Liver (tissue), 9 donors: ENCODE measurements around the gene PPP1R12C. TPM values are rescaled to one million over a fixed set of nuclear protein-coding genes. Genes with fewer than 3 reads are reported as not detected.

Source experiments
- DNase-seq: peaks from one replicate; pipeline ENCODE4 v3.0.0-alpha.2; 2017; ENCODE audit warnings: low spot score
- H3K27ac ChIP-seq, 2 donors: one replicate each; pipeline ENCODE4 v1.7.0; 2013; ENCODE audit warnings: inconsistent platforms in 2 of 2, low read length in 2 of 2, control low read depth in 1 of 2, low read depth in 1 of 2, mild to moderate bottlenecking in 1 of 2
- H3K27me3 ChIP-seq, 4 donors: one replicate each; pipeline versions ENCODE4 v1.6.1 to v1.7.0; 2013; ENCODE audit warnings: low read length in 3 of 4, inconsistent platforms in 1 of 4, mild to moderate bottlenecking in 1 of 4, moderate library complexity in 1 of 4; ENCODE audit not compliant: control insufficient read depth in 4 of 4, insufficient read depth in 4 of 4
- H3K36me3 ChIP-seq, 4 donors: one replicate each; pipeline versions ENCODE4 v1.6.1 to v1.7.0; 2013; ENCODE audit warnings: low read length in 3 of 4, mild to moderate bottlenecking in 3 of 4, low read depth in 1 of 4, moderate library complexity in 1 of 4; ENCODE audit not compliant: control insufficient read depth in 4 of 4, insufficient read depth in 3 of 4
- H3K4me1 ChIP-seq, 4 donors: one replicate each; pipeline versions ENCODE4 v1.6.1 to v1.7.0; 2013; ENCODE audit warnings: low read length in 3 of 4, mild to moderate bottlenecking in 3 of 4, moderate library complexity in 1 of 4; ENCODE audit not compliant: control insufficient read depth in 4 of 4, insufficient read depth in 4 of 4
- H3K4me3 ChIP-seq, 3 donors: one replicate each; pipeline versions ENCODE4 v1.6.1 to v1.7.0; 2013; ENCODE audit warnings: low read length in 3 of 3, control low read depth in 1 of 3, low read depth in 1 of 3, mild to moderate bottlenecking in 1 of 3
- H3K9ac ChIP-seq, 2 donors: one replicate each; pipeline ENCODE4 v1.7.0; 2013; ENCODE audit warnings: low read length in 2 of 2, mild to moderate bottlenecking in 2 of 2, moderate library complexity in 2 of 2, control low read depth in 1 of 2, low read depth in 1 of 2
- H3K9me3 ChIP-seq, 4 donors: one replicate each; pipeline versions ENCODE4 v1.6.1 to v1.7.0; 2013; ENCODE audit warnings: low read length in 3 of 4; ENCODE audit not compliant: control insufficient read depth in 4 of 4
- GABPA ChIP-seq, 2 donors: IDR thresholded peaks in 1 of 2; conservative IDR thresholded peaks in 1 of 2; 2 replicates each; pipeline ENCODE4 v1.6.1; 2016; ENCODE audit warnings: antibody characterized with exemption in 2 of 2, mild to moderate bottlenecking in 1 of 2, moderate library complexity in 1 of 2
- JUND ChIP-seq, 2 donors: IDR thresholded peaks; 2 replicates each; pipeline ENCODE4 v1.6.1; 2016; ENCODE audit warnings: antibody characterized with exemption in 2 of 2
- REST ChIP-seq: IDR thresholded peaks from 2 replicates; pipeline ENCODE4 v1.6.1; 2016; ENCODE audit warnings: antibody characterized with exemption, mild to moderate bottlenecking
- SP1 ChIP-seq: IDR thresholded peaks from 2 replicates; pipeline ENCODE4 v1.6.1; 2018; ENCODE audit warnings: antibody characterized with exemption, mild to moderate bottlenecking
- YY1 ChIP-seq: IDR thresholded peaks from 2 replicates; pipeline ENCODE4 v1.6.1; 2016; ENCODE audit warnings: antibody characterized with exemption, mild to moderate bottlenecking
- WGBS: extraction: QIAGEN DNeasy Blood & Tissue Kit; methylation state at CpG from one replicate; pipeline ENCODE4 v1.1.7; 2013; 5-methylcytosine and 5-hydroxymethylcytosine counted together
- polyA plus RNA-seq, 2 donors: library from polyadenylated mRNA; stranded (reverse) in 1 of 2; unstranded in 1 of 2; fragments of 200-250 nt in 1 of 2; fragments of >200 nt in 1 of 2; fragmentation: Nextera tagmentation in 1 of 2; extraction: Ambion mirVana in 1 of 2; gene quantifications; one replicate each; pipeline versions ENCODE4 v1.2.1 to v1.2.3, GENCODE V29; 2013 to 2015
- total RNA-seq, 2 donors: library from RNA; depleted of rRNA; stranded (reverse); fragments of >200 nt; gene quantifications; one replicate each; pipeline ENCODE4 v1.2.3, GENCODE V29; 2014
- TF ChIP-seq, protein P1 (sequence below): fragments of 150-350 bp; IDR thresholded peaks from 2 replicates; pipeline ENCODE4 v1.5.1; 2017; ENCODE audit warnings: improper control_type of control experiment, low read depth, low read length; ENCODE audit not compliant: missing input control
- TF ChIP-seq, protein P2 (sequence below): IDR thresholded peaks from 2 replicates; pipeline ENCODE4 v1.6.1; 2016; ENCODE audit warnings: antibody characterized with exemption
- donor health status: healthy.
- donor health status: healthy.
- donor health status: healthy.
- donor health status: healthy.
- donor health status: healthy.

PPP1R12C gene
- total and polyA plus RNA-seq, 4 donors, result 7.4 to 35.8 (median 24.9) TPM

DNA sequence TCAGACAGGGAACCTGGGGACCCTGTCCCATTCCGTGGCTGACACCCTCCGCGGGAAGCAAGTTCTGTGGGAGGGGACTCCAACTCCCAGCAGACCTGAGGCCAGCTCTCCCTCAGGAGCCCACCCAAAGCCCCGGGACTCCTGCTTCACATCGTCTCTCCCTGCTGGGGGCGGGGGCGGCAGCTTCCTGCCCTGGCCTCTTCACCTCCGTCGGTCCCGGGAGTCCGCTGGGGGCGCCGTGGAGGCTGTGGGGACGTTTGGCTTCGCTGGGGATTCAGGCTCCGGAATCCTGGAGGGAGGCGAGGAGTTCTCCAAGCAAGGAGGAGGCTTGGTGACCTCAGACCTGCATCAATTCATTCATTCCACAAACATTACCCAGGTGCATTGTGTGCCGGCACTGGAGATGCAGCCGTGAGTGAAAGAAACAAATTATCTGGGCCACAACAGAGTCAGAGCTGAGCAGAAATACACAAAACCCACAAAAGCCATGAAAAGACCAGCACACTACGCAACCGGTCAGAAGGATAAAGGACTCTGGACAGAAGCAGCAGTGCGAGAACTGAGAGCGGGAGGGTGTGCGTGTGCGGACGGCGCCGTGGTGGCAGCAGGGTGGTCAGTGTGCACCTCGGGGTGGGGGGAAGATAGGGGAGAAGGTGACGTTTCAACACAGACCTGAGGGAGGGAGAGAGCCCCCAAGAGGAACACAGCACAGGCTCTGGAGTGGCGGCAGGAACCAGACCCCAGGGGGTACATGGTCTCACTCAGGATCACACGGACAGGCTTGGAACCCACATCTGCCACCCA lies 22.8 kb downstream of the PPP1R12C start:
- H3K27me3 ChIP-seq, result no peaks in the 10 kb centered on the region
- no peaks in the 10 kb centered on the region for H3K4me1 ChIP-seq
- H3K9ac ChIP-seq, result no peak overlapping the region
- no peak overlapping the region for H3K4me3 ChIP-seq
- no peaks in the 10 kb centered on the region for H3K9me3 ChIP-seq
- DNase-seq, result no peak
- 93% methylated on average over 32 of the region's 32 CpGs for WGBS
- H3K27ac ChIP-seq, result no peak overlapping the region
- peaks cover 0 to 44% (median 9%) of the 10 kb centered on the region in 4 donors for H3K36me3 ChIP-seq
- no peak for TF ChIP-seq YY1

- DNase-seq, result no peak
- WGBS, result 94% methylated on average over 49 of the region's 49 CpGs
- Histone ChIP-seq H3K9me3 (no peaks in the 10 kb centered on the region), H3K27me3 (no peaks in the 10 kb centered on the region), H3K9ac (no peak overlapping the region), H3K27ac (no peak overlapping the region), H3K4me1 (peaks cover 0 to 6% (median 2%) of the 10 kb centered on the region in 4 donors), H3K36me3 (peaks cover 0 to 32% (median 9%) of the 10 kb centered on the region in 4 donors), H3K4me3 (no peak overlapping the region)
- no peak for TF ChIP-seq REST
- TF ChIP-seq, protein P1, sequence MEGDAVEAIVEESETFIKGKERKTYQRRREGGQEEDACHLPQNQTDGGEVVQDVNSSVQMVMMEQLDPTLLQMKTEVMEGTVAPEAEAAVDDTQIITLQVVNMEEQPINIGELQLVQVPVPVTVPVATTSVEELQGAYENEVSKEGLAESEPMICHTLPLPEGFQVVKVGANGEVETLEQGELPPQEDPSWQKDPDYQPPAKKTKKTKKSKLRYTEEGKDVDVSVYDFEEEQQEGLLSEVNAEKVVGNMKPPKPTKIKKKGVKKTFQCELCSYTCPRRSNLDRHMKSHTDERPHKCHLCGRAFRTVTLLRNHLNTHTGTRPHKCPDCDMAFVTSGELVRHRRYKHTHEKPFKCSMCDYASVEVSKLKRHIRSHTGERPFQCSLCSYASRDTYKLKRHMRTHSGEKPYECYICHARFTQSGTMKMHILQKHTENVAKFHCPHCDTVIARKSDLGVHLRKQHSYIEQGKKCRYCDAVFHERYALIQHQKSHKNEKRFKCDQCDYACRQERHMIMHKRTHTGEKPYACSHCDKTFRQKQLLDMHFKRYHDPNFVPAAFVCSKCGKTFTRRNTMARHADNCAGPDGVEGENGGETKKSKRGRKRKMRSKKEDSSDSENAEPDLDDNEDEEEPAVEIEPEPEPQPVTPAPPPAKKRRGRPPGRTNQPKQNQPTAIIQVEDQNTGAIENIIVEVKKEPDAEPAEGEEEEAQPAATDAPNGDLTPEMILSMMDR, result no peak
These were observed 24.8 kb downstream of the PPP1R12C start for GRCh38 chr19:55092423-55093318.

DNA sequence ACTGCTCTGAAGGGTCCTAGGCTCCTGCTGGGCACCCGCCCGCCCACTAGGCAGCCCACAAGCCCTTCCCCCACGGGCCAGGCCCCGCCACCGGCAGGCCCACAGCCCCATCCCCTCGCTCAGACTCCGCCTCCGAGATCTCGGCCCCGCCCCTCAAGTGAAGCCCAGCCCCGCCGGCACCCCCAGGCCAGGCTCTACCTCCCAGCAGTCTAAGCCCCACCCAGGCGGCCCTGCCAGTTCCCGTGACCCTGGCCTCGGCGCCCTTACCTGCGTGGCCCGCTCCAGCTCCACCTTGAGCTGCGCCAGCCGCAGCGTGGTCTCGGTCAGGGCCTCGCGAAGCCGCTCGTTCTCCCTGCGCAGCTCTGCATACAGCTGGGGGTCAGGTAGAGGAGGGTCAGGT lies 25.5 kb downstream of the PPP1R12C start:
- H3K4me3 ChIP-seq, result no peak overlapping the region
- TF ChIP-seq GABPA (IDR thresholded peaks at IDR 0.05 in 1 of 2, conservative IDR thresholded peaks at IDR 0.05 in 1 of 2) (no peak), SP1 (no peak), JUND (IDR thresholded peaks at IDR 0.05) (no peak)
- TF ChIP-seq, protein P2, sequence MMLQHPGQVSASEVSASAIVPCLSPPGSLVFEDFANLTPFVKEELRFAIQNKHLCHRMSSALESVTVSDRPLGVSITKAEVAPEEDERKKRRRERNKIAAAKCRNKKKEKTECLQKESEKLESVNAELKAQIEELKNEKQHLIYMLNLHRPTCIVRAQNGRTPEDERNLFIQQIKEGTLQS, result no peak
- WGBS, result 90% methylated on average over 27 of the region's 27 CpGs
- H3K27ac ChIP-seq, result no peak overlapping the region
- no peak overlapping the region for H3K9ac ChIP-seq
- no peaks in the 10 kb centered on the region for H3K27me3 ChIP-seq
- no peak for DNase-seq
- no peaks in the 10 kb centered on the region for H3K9me3 ChIP-seq
- H3K4me1 ChIP-seq, result peaks cover 3 to 12% (median 9%) of the 10 kb centered on the region in 4 donors
- H3K36me3 ChIP-seq, result peaks cover 0 to 32% (median 9%) of the 10 kb centered on the region in 4 donors
